ENCODE results near the gene TMEM215.

The TMEM215 gene

GRCh38 chr9:32828861-32829260 is 45.5 kb downstream of the TMEM215 start:
- WGBS, 2 experiments, result 85 to 92% methylated on average over 5 of the region's 5 CpGs
- no peaks in the 10 kb centered on the region for H3K27me3 ChIP-seq (ENCODE audit: control insufficient read depth, insufficient read depth, low read length, poor library complexity, severe bottlenecking)
- no peak overlapping the region for H3K27ac ChIP-seq (ENCODE audit: insufficient read depth, low read depth, low read length, poor library complexity, severe bottlenecking)
- H3K36me3 ChIP-seq (ENCODE audit: control insufficient read depth, insufficient read depth, low read length), result no peaks in the 10 kb centered on the region
- H3K4me1 ChIP-seq (ENCODE audit: control insufficient read depth, insufficient read depth, low read length), result no peaks in the 10 kb centered on the region
- H3K9me3 ChIP-seq (ENCODE audit: control insufficient read depth, low read length), result no peaks in the 10 kb centered on the region
- H3K4me3 ChIP-seq (ENCODE audit: insufficient read depth, low read depth, low read length), result no peak overlapping the region

GRCh38 chr9:32832346-32832745 is 49.0 kb downstream of the TMEM215 start:
- Histone ChIP-seq H3K36me3 (ENCODE audit: control insufficient read depth, insufficient read depth, low read length) (no peaks in the 10 kb centered on the region), H3K27ac (ENCODE audit: insufficient read depth, low read depth, low read length, poor library complexity, severe bottlenecking) (no peak overlapping the region), H3K9me3 (ENCODE audit: control insufficient read depth, low read length) (no peaks in the 10 kb centered on the region), H3K4me1 (ENCODE audit: control insufficient read depth, insufficient read depth, low read length) (no peaks in the 10 kb centered on the region), H3K4me3 (ENCODE audit: insufficient read depth, low read depth, low read length) (no peak overlapping the region), H3K27me3 (ENCODE audit: control insufficient read depth, insufficient read depth, low read length, poor library complexity, severe bottlenecking) (no peaks in the 10 kb centered on the region)
- WGBS, 2 experiments, result 73 to 75% methylated on average over 2 of the region's 2 CpGs

All from ectodermal cell (in vitro differentiated cells).